BLaER1 treated with 17β-estradiol and CSF1 and Interleukin-3, amounts not matched to agents 10 nM and 100 nM (cell line): ENCODE measurements around the gene OBI1.
A peak's percentile ranks its signal among the peaks of the same experiment; 100 is the strongest.

Experiments used
- H3K27ac ChIP-seq, 11 experiments: shearing (Covaris generic); formaldehyde crosslinking; 2 replicates each; pipeline ENCODE4 v1.8.1; 2022
- H3K27me3 ChIP-seq, 11 experiments: shearing (Covaris generic); formaldehyde crosslinking; 2 replicates each; pipeline ENCODE4 v1.8.1; 2022
- H3K36me3 ChIP-seq, 11 experiments: shearing (Covaris generic); formaldehyde crosslinking; 2 replicates each; pipeline ENCODE4 v1.8.1; 2022
- H3K4me1 ChIP-seq, 10 experiments: shearing (Covaris generic); formaldehyde crosslinking; 2 replicates each; pipeline ENCODE4 v1.8.1; 2022
- H3K4me2 ChIP-seq, 11 experiments: shearing (Covaris generic); formaldehyde crosslinking; 2 replicates each; pipeline ENCODE4 v1.8.1; 2022
- H3K4me3 ChIP-seq, 10 experiments: shearing (Covaris generic); formaldehyde crosslinking; 2 replicates each; pipeline ENCODE4 v1.8.1; 2022
- H3K9ac ChIP-seq, 11 experiments: shearing (Covaris generic); formaldehyde crosslinking; 2 replicates each; pipeline ENCODE4 v1.8.1; 2022
- H3K9me3 ChIP-seq, 11 experiments: shearing (Covaris generic); formaldehyde crosslinking; replicated peaks in 1 of 11; 2 replicates each; pipeline ENCODE4 v1.8.1; 2022
- H4K20me1 ChIP-seq, 11 experiments: shearing (Covaris generic); formaldehyde crosslinking; 2 replicates each; pipeline ENCODE4 v1.8.1; 2022
- Cebpa-rat ChIP-seq, 11 experiments: shearing (Covaris generic); IDR thresholded peaks; 2 replicates each; pipeline ENCODE4 v1.8.1; 2022

OBI1 gene

GRCh38 chr13:78675112-78675511, 16.2 kb upstream of the OBI1 start:
- Histone ChIP-seq H3K9me3 (no peaks in the 10 kb centered on the region), H4K20me1 (no peaks in the 10 kb centered on the region), H3K4me2 (no peak overlapping the region), H3K4me3 (no peak overlapping the region), H3K9ac (no peak overlapping the region), H3K27ac (no peak overlapping the region), H3K27me3 (no peaks in the 10 kb centered on the region), H3K4me1 (no peaks in the 10 kb centered on the region), H3K36me3 (no peaks in the 10 kb centered on the region)
- TF ChIP-seq Cebpa-rat (IDR thresholded peaks at IDR 0.05) = no peak

GRCh38 chr13:78674638-78675037, 15.7 kb upstream of the OBI1 start:
- Histone ChIP-seq H3K4me2 (no peak overlapping the region), H3K4me1 (no peaks in the 10 kb centered on the region), H3K4me3 (no peak overlapping the region), H3K9ac (no peak overlapping the region), H4K20me1 (no peaks in the 10 kb centered on the region), H3K9me3 (no peaks in the 10 kb centered on the region), H3K36me3 (no peaks in the 10 kb centered on the region), H3K27ac (no peak overlapping the region), H3K27me3 (no peaks in the 10 kb centered on the region)
- TF ChIP-seq Cebpa-rat (IDR thresholded peaks at IDR 0.05) = no peak

GRCh38 chr13:78662467-78662866, 3.5 kb upstream of the OBI1 start:
- H3K36me3 ChIP-seq = no peaks in the 10 kb centered on the region
- H4K20me1 ChIP-seq = peaks cover 0 to 13% (median 4%) of the 10 kb centered on the region in 11 experiments; a peak in 10 of 22 replicates
- H3K4me2 ChIP-seq = peak overlapping the region in 1 of 11 experiments; percentile 14; a peak in 1 of 22 replicates
- H3K4me3 ChIP-seq = no peak overlapping the region
- no peaks in the 10 kb centered on the region for H3K27me3 ChIP-seq
- H3K27ac ChIP-seq = no peak overlapping the region
- no peak for TF ChIP-seq Cebpa-rat (IDR thresholded peaks at IDR 0.05)
- H3K4me1 ChIP-seq = peaks cover 4 to 19% (median 15%) of the 10 kb centered on the region in 10 experiments
- no peaks in the 10 kb centered on the region for H3K9me3 ChIP-seq
- H3K9ac ChIP-seq = no peak overlapping the region

GRCh38 chr13:78660495-78660857, 1.5 kb upstream of the OBI1 start:
- peak overlapping the region; percentile 76 to 94 (median 89) for H3K4me2 ChIP-seq
- peak overlapping the region; percentile 46 to 96 (median 92); a peak in 17 of 22 replicates for H3K27ac ChIP-seq
- H3K4me3 ChIP-seq = peak overlapping the region; percentile 72 to 97 (median 86); a peak in 16 of 20 replicates
- no peaks in the 10 kb centered on the region for H3K9me3 ChIP-seq
- peak overlapping the region in 8 of 11 experiments; percentile 86 to 97 (median 94); a peak in 12 of 22 replicates for H3K9ac ChIP-seq
- H3K4me1 ChIP-seq = peaks cover 12 to 25% (median 19%) of the 10 kb centered on the region in 10 experiments
- H3K27me3 ChIP-seq = no peaks in the 10 kb centered on the region
- H4K20me1 ChIP-seq = peaks cover 9 to 33% (median 17%) of the 10 kb centered on the region in 11 experiments; a peak in 18 of 22 replicates
- no peak for TF ChIP-seq Cebpa-rat (IDR thresholded peaks at IDR 0.05)
- peaks cover 3 to 10% (median 9%) of the 10 kb centered on the region in 11 experiments; a peak in 19 of 22 replicates for H3K36me3 ChIP-seq

GRCh38 chr13:78659732-78660494, 958 bp upstream of the OBI1 start:
- peak overlapping the region; percentile 86 to 97 (median 93) for H3K9ac ChIP-seq
- H3K36me3 ChIP-seq = peaks cover 6 to 16% (median 14%) of the 10 kb centered on the region in 11 experiments; a peak in 19 of 22 replicates
- peaks cover 12 to 25% (median 19%) of the 10 kb centered on the region in 10 experiments for H3K4me1 ChIP-seq
- TF ChIP-seq Cebpa-rat (IDR thresholded peaks at IDR 0.05) = no peak
- H3K27ac ChIP-seq = peak overlapping the region; percentile 46 to 96 (median 92); a peak in 21 of 22 replicates
- no peaks in the 10 kb centered on the region for H3K9me3 ChIP-seq
- H4K20me1 ChIP-seq = peaks cover 12 to 38% (median 22%) of the 10 kb centered on the region in 11 experiments; a peak in 18 of 22 replicates
- H3K27me3 ChIP-seq = no peaks in the 10 kb centered on the region
- H3K4me3 ChIP-seq = peak overlapping the region; percentile 72 to 97 (median 86)
- peak overlapping the region; percentile 76 to 94 (median 89) for H3K4me2 ChIP-seq

- peak overlapping the region; percentile 76 to 94 (median 89) for H3K4me2 ChIP-seq
- H3K27me3 ChIP-seq = no peaks in the 10 kb centered on the region
- H4K20me1 ChIP-seq = peaks cover 15 to 44% (median 28%) of the 10 kb centered on the region in 11 experiments; a peak in 19 of 22 replicates
- no peaks in the 10 kb centered on the region for H3K9me3 ChIP-seq
- peaks cover 7 to 21% (median 19%) of the 10 kb centered on the region in 11 experiments; a peak in 19 of 22 replicates for H3K36me3 ChIP-seq
- peaks cover 12 to 25% (median 19%) of the 10 kb centered on the region in 10 experiments for H3K4me1 ChIP-seq
- H3K9ac ChIP-seq = peak overlapping the region; percentile 86 to 97 (median 93)
- no peak for TF ChIP-seq Cebpa-rat (IDR thresholded peaks at IDR 0.05)
- peak overlapping the region; percentile 72 to 97 (median 86) for H3K4me3 ChIP-seq
- H3K27ac ChIP-seq = peak overlapping the region; percentile 46 to 96 (median 92); a peak in 21 of 22 replicates
Observed at GRCh38 chr13:78659450-78659730, 435 bp upstream of the OBI1 start.

GRCh38 chr13:78657699-78658629, 991 bp downstream of the OBI1 start:
- H3K4me2 ChIP-seq = peak overlapping the region; percentile 81 to 99 (median 92)
- H3K27ac ChIP-seq = peak overlapping the region; percentile 63 to 96 (median 92)
- no peaks in the 10 kb centered on the region for H3K27me3 ChIP-seq
- H3K9me3 ChIP-seq = no peaks in the 10 kb centered on the region
- peak overlapping the region; percentile 72 to 97 (median 86) for H3K4me3 ChIP-seq
- peak overlapping the region; percentile 86 to 97 (median 93) for H3K9ac ChIP-seq
- H4K20me1 ChIP-seq = peaks cover 26 to 58% (median 42%) of the 10 kb centered on the region in 11 experiments; a peak in 21 of 22 replicates
- H3K4me1 ChIP-seq = peaks cover 12 to 25% (median 19%) of the 10 kb centered on the region in 10 experiments
- peaks cover 7 to 35% (median 28%) of the 10 kb centered on the region in 11 experiments; a peak in 20 of 22 replicates for H3K36me3 ChIP-seq
- no peak for TF ChIP-seq Cebpa-rat (IDR thresholded peaks at IDR 0.05)

- H3K9ac ChIP-seq = no peak overlapping the region
Observed at GRCh38 chr13:78655906-78656305, 3.0 kb downstream of the OBI1 start.

More at GRCh38 chr13:78655906-78656305, 3.0 kb downstream of the OBI1 start:
- Histone ChIP-seq H3K27me3 (no peaks in the 10 kb centered on the region), H3K36me3 (peaks cover 7 to 55% (median 34%) of the 10 kb centered on the region in 11 experiments; a peak in 20 of 22 replicates), H3K4me3 (no peak overlapping the region), H3K4me2 (no peak overlapping the region), H4K20me1 (peaks cover 45 to 78% (median 63%) of the 10 kb centered on the region in 11 experiments; a peak in 21 of 22 replicates), H3K4me1 (peaks cover 23 to 34% (median 28%) of the 10 kb centered on the region in 10 experiments), H3K27ac (no peak overlapping the region), H3K9me3 (no peaks in the 10 kb centered on the region)
- TF ChIP-seq Cebpa-rat (IDR thresholded peaks at IDR 0.05) = no peak
